Parathyroid adenoma (tissue), 2 donors: ENCODE measurements around the gene IFITM1.
"Not testable (repeated sequence)": the region's sequence is repeated elsewhere in the genome, so short reads cannot be mapped to it uniquely, and the experiment has no call there.

Source experiments
- H2AFZ ChIP-seq: fragments of 300-600 bp; sonication (generic); one replicate; pipeline ENCODE4 v1.7.0; 2017; ENCODE audit warnings: antibody characterized with exemption, mild to moderate bottlenecking
- H3K27ac ChIP-seq: fragments of 300-600 bp; sonication (generic); one replicate; pipeline ENCODE4 v1.7.0; 2017
- H3K27me3 ChIP-seq: fragments of 300-600 bp; sonication (generic); one replicate; pipeline ENCODE4 v1.7.0; 2017; ENCODE audit warnings: low read length; ENCODE audit not compliant: control insufficient read depth, insufficient read depth
- H3K36me3 ChIP-seq: fragments of 300-600 bp; sonication (generic); one replicate; pipeline ENCODE4 v1.7.0; 2017; ENCODE audit warnings: low read length; ENCODE audit not compliant: control insufficient read depth, insufficient read depth
- H3K4me1 ChIP-seq: fragments of 300-600 bp; sonication (generic); one replicate; pipeline ENCODE4 v1.7.0; 2017; ENCODE audit warnings: control low read depth
- H3K4me2 ChIP-seq: fragments of 300-600 bp; sonication (generic); one replicate; pipeline ENCODE4 v1.7.0; 2017; ENCODE audit warnings: low read length
- H3K4me3 ChIP-seq: fragments of 300-600 bp; sonication (generic); one replicate; pipeline ENCODE4 v1.7.0; 2017; ENCODE audit warnings: low read depth, low read length
- H3K79me2 ChIP-seq: fragments of 300-600 bp; sonication (generic); one replicate; pipeline ENCODE4 v1.7.0; 2017; ENCODE audit warnings: control low read depth
- H3K9ac ChIP-seq: fragments of 300-600 bp; sonication (generic); one replicate; pipeline ENCODE4 v1.7.0; 2017; ENCODE audit warnings: mild to moderate bottlenecking
- H3K9me3 ChIP-seq: fragments of 300-600 bp; sonication (generic); one replicate; pipeline ENCODE4 v1.7.0; 2017; ENCODE audit warnings: low read length; ENCODE audit not compliant: control insufficient read depth
- CTCF ChIP-seq: fragments of 300-600 bp; sonication (generic); IDR thresholded peaks from one replicate; pipeline ENCODE4 v1.7.0; 2017; ENCODE audit warnings: antibody characterized with exemption, mild to moderate bottlenecking
- donor health status: primary hyperparathyroidism.

The IFITM1 gene

GRCh38 chr11:313787-314553 lies at the start of gene IFITM1:
Gene IFITM1, plus strand, starts transcription at chr11:314040. Its CDS starts 131 bp downstream, at chr11:314171.
- Histone ChIP-seq H3K4me3 (peak within 1 kb of the TSS; percentile 61), H3K4me1 (peaks cover 6% of the 10 kb centered on the region), H3K27me3 (no peaks in the 10 kb centered on the region), H3K27ac (peak within 1 kb of the TSS; percentile 81), H3K9me3 (no peaks in the 10 kb centered on the region), H3K36me3 (no peaks in the 10 kb centered on the region), H2AFZ (no peak within 1 kb of the TSS), H3K4me2 (peak within 1 kb of the TSS; percentile 68), H3K9ac (no peak within 1 kb of the TSS), H3K79me2 (no peaks in the 10 kb centered on the region)
- no peak for TF ChIP-seq CTCF

- Histone ChIP-seq H3K79me2 (no peaks in the 10 kb centered on the region), H2AFZ (no peak overlapping the region), H3K9me3 (no peaks in the 10 kb centered on the region), H3K4me1 (no peaks in the 10 kb centered on the region), H3K36me3 (no peaks in the 10 kb centered on the region), H3K9ac (no peak overlapping the region), H3K27ac (no peak overlapping the region), H3K4me3 (no peak overlapping the region), H3K4me2 (no peak overlapping the region), H3K27me3 (no peaks in the 10 kb centered on the region)
- TF ChIP-seq CTCF = no peak
These were observed 47.0 kb upstream of the IFITM1 start for GRCh38 chr11:266676-267439.

GRCh38 chr11:267491-267994 lies 46.3 kb upstream of the IFITM1 start:
- H3K36me3 ChIP-seq = no peaks in the 10 kb centered on the region
- H3K79me2 ChIP-seq = no peaks in the 10 kb centered on the region
- H2AFZ ChIP-seq = no peak overlapping the region
- H3K4me2 ChIP-seq = no peak overlapping the region
- H3K9me3 ChIP-seq = no peaks in the 10 kb centered on the region
- no peak overlapping the region for H3K4me3 ChIP-seq
- no peaks in the 10 kb centered on the region for H3K4me1 ChIP-seq
- no peak overlapping the region for H3K27ac ChIP-seq
- H3K9ac ChIP-seq = no peak overlapping the region
- no peaks in the 10 kb centered on the region for H3K27me3 ChIP-seq
- TF ChIP-seq CTCF = no peak

- Histone ChIP-seq H3K27ac (peak overlapping the region; percentile 20), H3K4me3 (peak overlapping the region; percentile 14)
- H2AFZ ChIP-seq, H3K4me1 ChIP-seq, H3K9me3 ChIP-seq, H3K27me3 ChIP-seq, H3K36me3 ChIP-seq, H3K4me2 ChIP-seq, H3K79me2 ChIP-seq, H3K9ac ChIP-seq: not testable (repeated sequence)
These were observed 45.1 kb upstream of the IFITM1 start for GRCh38 chr11:268716-269145.

- Histone ChIP-seq H3K27ac (peak overlapping the region; percentile 20), H3K27me3 (no peaks in the 10 kb centered on the region), H3K9ac (no peak overlapping the region), H3K9me3 (no peaks in the 10 kb centered on the region), H3K4me3 (peak overlapping the region; percentile 14), H3K36me3 (no peaks in the 10 kb centered on the region), H3K4me2 (no peak overlapping the region), H3K4me1 (no peaks in the 10 kb centered on the region), H3K79me2 (no peaks in the 10 kb centered on the region), H2AFZ (no peak overlapping the region)
- TF ChIP-seq CTCF = no peak
These were observed 44.5 kb upstream of the IFITM1 start for GRCh38 chr11:269146-269890.
